Hippocampal formation (tissue), 2 donors: ENCODE results near the gene PCIF1.
"Not testable (repeated sequence)": the region's sequence is repeated elsewhere in the genome, so short reads cannot be mapped to it uniquely, and the experiment has no call there.

ENCODE experiments used
- DNase-seq, 2 donors: peaks; one replicate each; lab custom pipeline; 2025; lab: John Stamatoyannopoulos, UW

The PCIF1 gene

GRCh38 chr20:45994761-45995493 is 60.4 kb downstream of the PCIF1 start:
- no peak for DNase-seq

DNA sequence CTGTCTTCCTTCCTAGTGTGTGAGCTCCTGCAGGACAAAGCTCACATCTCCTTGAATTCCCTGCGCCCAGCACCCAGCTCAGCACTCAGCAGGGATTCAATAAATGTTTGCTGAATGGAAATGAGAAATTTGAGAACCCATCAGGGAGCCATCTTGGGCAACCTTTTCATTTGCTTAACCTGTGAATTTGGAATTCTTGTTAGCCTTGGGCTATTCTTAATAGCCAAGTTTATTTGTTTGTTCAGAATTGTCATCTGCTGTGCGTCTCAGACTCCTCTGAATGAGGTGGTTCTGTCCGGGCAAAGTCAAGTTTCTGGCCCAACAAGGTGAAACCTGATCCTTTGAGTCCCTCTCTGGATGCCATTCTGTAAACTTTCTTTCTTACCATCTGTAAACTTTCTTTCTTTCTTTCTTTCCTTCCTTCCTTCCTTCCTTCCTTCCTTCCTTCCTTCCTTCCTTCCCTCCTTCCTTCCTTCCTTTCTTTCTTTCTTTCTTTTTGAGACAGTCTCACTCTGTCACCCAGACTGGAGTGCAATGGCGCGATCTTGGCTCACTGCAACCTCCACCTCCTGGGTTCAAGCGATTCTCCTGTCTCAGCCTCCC is 61.1 kb downstream of the PCIF1 start:
- DNase-seq, result not testable (repeated sequence)

DNA sequence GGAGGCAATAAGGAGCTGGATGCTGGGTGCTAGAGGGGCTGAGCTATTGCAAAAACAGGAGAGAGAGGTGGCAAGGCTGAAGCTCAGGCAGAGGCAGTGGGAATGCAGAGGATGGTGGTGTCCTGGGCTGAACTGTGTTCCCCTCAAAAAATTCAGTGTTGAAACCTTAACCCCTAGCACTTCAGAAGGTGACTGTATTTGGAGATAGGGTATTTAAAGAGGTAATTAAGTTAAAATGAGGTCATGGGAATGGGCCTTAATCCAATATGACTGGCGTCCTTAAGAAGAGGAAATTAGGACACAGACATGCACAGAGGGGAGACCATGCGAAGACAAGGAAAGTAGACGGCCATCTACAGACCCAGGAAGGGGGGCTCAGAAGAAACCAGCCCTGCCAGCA is 62.7 kb downstream of the PCIF1 start:
- no peak for DNase-seq
